Loucy (cell line): ENCODE measurements around the gene UROD.

Experiments used
- H2AFZ ChIP-seq: fragments of 200-600 bp; sonication (generic); 2 replicates; pipeline ENCODE4 v1.6.0; 2016; ENCODE audit warnings: antibody characterized with exemption, mild to moderate bottlenecking, low read length, moderate library complexity
- H3F3A ChIP-seq: fragments of 200-600 bp; 2 replicates; pipeline ENCODE4 v1.6.0; 2016; ENCODE audit warnings: antibody characterized with exemption, low read depth, mild to moderate bottlenecking
- H3K27me3 ChIP-seq: fragments of 200-600 bp; sonication (generic); 2 replicates; pipeline ENCODE4 v1.6.1; 2014; ENCODE audit warnings: low read length, mild to moderate bottlenecking; ENCODE audit not compliant: insufficient read depth, poor library complexity, severe bottlenecking
- H3K36me3 ChIP-seq: fragments of 200-600 bp; sonication (generic); 2 replicates; pipeline ENCODE4 v1.6.1; 2016; ENCODE audit warnings: low read length; ENCODE audit not compliant: insufficient read depth
- H3K4me1 ChIP-seq: fragments of 200-600 bp; sonication (generic); 2 replicates; pipeline ENCODE4 v1.5.1; 2014; ENCODE audit warnings: low read length, mild to moderate bottlenecking; ENCODE audit not compliant: insufficient read depth, poor library complexity, severe bottlenecking
- H3K4me2 ChIP-seq: fragments of 200-600 bp; sonication (generic); 2 replicates; pipeline ENCODE4 v1.6.0; 2014; ENCODE audit warnings: antibody characterized with exemption, low read length, low read depth, mild to moderate bottlenecking; ENCODE audit not compliant: poor library complexity, severe bottlenecking
- H3K4me3 ChIP-seq: fragments of 200-600 bp; sonication (generic); 2 replicates; pipeline ENCODE4 v1.5.1; 2014; ENCODE audit warnings: low read length, mild to moderate bottlenecking, mixed read lengths; ENCODE audit not compliant: poor library complexity, severe bottlenecking
- H3K79me2 ChIP-seq: fragments of 200-600 bp; sonication (generic); 2 replicates; pipeline ENCODE4 v1.6.1; 2014; ENCODE audit warnings: low read length; ENCODE audit not compliant: insufficient read depth
- H3K9ac ChIP-seq: fragments of 200-600 bp; sonication (generic); 2 replicates; pipeline ENCODE4 v1.6.0; 2014; ENCODE audit warnings: mild to moderate bottlenecking, low read depth, low read length, moderate library complexity; ENCODE audit not compliant: poor library complexity, severe bottlenecking
- H3K9me2 ChIP-seq: fragments of 200-600 bp; sonication (generic); replicated peaks from 2 replicates; pipeline ENCODE4 v1.6.1; 2016; ENCODE audit warnings: low read depth, low read length, mixed read lengths
- H3K9me3 ChIP-seq: fragments of 200-600 bp; sonication (generic); 2 replicates; pipeline ENCODE4 v1.6.1; 2014; ENCODE audit warnings: mild to moderate bottlenecking, antibody characterized with exemption, low read length, low read depth; ENCODE audit not compliant: insufficient read depth
- H4K20me1 ChIP-seq: fragments of 200-600 bp; sonication (generic); 2 replicates; pipeline ENCODE4 v1.6.0; 2014; ENCODE audit warnings: antibody characterized with exemption, low read length, mild to moderate bottlenecking; ENCODE audit not compliant: insufficient read depth, poor library complexity, severe bottlenecking
- EZH2phosphoT487 ChIP-seq: fragments of 200-600 bp; IDR thresholded peaks from 2 replicates; pipeline ENCODE4 v1.6.1; 2018; ENCODE audit warnings: antibody characterized with exemption, mild to moderate bottlenecking, moderate library complexity, borderline replicate concordance
- TF ChIP-seq, protein P1 (sequence below): fragments of 200-600 bp; sonication (generic); conservative IDR thresholded peaks from 2 replicates; pipeline ENCODE4 v1.5.1; 2014; ENCODE audit warnings: mild to moderate bottlenecking, antibody characterized with exemption, low read length

UROD gene

DNA sequence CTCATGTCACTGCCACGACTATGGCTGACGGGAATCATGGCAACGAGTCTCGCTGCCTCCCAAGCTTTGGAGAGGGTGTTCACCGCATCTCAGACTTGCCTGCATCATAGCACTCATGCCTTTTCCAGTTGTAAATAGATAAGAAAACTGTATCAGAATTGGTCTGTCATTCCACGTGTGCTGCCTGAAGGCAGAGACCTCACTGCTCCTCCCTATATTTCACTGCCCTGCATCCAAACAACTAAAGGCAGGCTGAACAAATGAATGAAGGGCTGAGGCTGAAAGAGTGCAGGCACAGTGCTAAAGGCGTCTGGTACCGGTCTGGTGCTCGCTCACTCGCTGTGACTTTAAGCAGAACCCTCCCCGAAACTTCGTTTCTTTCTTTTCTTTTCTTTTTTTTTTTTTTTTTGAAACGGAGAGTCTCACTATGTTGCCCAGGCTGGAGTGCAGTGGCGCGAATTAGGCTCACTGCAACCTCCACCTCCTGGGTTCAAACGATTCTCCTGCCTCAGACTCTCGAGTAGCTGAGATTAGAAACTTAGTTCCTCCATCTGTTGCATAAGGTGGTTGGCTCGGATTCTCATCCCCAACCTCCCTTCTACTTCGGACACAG lies 26.2 kb upstream of the UROD start:
- peaks cover 13% of the 10 kb centered on the region for H3K79me2 ChIP-seq
- H3K27me3 ChIP-seq, result no peaks in the 10 kb centered on the region
- H3K4me2 ChIP-seq, result peak overlapping the region; percentile 93
- H2AFZ ChIP-seq, result peak overlapping the region; percentile 94
- H3K9me2 ChIP-seq, result no peaks in the 10 kb centered on the region
- no peaks in the 10 kb centered on the region for H3K36me3 ChIP-seq
- H3F3A ChIP-seq, result no peaks in the 10 kb centered on the region
- no peaks in the 10 kb centered on the region for H3K9me3 ChIP-seq
- peak overlapping the region; percentile 75 for H3K9ac ChIP-seq
- no peaks in the 10 kb centered on the region for H4K20me1 ChIP-seq
- H3K4me3 ChIP-seq, result peak overlapping the region; percentile 83
- peaks cover 12% of the 10 kb centered on the region for H3K4me1 ChIP-seq
- no peak for TF ChIP-seq EZH2phosphoT487
- TF ChIP-seq, protein P1, sequence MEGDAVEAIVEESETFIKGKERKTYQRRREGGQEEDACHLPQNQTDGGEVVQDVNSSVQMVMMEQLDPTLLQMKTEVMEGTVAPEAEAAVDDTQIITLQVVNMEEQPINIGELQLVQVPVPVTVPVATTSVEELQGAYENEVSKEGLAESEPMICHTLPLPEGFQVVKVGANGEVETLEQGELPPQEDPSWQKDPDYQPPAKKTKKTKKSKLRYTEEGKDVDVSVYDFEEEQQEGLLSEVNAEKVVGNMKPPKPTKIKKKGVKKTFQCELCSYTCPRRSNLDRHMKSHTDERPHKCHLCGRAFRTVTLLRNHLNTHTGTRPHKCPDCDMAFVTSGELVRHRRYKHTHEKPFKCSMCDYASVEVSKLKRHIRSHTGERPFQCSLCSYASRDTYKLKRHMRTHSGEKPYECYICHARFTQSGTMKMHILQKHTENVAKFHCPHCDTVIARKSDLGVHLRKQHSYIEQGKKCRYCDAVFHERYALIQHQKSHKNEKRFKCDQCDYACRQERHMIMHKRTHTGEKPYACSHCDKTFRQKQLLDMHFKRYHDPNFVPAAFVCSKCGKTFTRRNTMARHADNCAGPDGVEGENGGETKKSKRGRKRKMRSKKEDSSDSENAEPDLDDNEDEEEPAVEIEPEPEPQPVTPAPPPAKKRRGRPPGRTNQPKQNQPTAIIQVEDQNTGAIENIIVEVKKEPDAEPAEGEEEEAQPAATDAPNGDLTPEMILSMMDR, result no peak

DNA sequence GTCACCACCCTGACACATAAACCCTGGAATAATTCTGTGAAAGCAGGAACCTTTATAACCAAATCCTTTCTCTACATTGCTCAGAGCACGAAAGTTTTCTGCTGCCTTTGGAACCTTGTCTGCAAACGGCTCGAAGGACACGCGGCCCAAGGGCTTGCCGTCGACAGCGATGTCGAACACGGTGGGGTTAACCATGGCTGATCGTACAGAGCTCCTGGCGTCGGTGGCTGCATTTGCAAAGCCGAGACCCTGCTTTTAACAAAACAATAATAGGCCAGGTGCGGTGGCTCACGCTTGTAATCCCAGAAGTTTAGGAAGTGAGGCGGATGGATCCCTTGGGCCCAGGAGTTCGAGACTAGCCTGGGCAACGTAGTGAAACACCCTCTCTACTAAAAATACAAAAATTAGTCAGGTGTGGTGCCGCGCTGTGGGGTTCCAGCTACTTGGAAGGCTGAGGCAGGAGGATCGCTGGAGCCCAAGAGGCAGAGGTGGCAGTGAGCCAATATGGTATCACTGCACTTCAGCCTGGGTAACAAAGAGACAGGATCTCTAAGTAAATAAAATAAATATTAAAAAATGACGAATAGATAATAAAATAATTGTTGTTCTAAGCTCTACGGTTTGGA lies 23.4 kb upstream of the UROD start:
- Histone ChIP-seq H3K36me3 (no peaks in the 10 kb centered on the region), H3K79me2 (peaks cover 13% of the 10 kb centered on the region), H3K4me1 (peaks cover 10% of the 10 kb centered on the region), H3K9me3 (no peaks in the 10 kb centered on the region), H3K9me2 (no peaks in the 10 kb centered on the region), H3K4me2 (no peak overlapping the region), H3K9ac (no peak overlapping the region), H3K27me3 (no peaks in the 10 kb centered on the region), H3K4me3 (no peak overlapping the region), H2AFZ (no peak overlapping the region), H3F3A (no peaks in the 10 kb centered on the region), H4K20me1 (no peaks in the 10 kb centered on the region)
- TF ChIP-seq EZH2phosphoT487, result no peak
- TF ChIP-seq, protein P1, result no peak

DNA sequence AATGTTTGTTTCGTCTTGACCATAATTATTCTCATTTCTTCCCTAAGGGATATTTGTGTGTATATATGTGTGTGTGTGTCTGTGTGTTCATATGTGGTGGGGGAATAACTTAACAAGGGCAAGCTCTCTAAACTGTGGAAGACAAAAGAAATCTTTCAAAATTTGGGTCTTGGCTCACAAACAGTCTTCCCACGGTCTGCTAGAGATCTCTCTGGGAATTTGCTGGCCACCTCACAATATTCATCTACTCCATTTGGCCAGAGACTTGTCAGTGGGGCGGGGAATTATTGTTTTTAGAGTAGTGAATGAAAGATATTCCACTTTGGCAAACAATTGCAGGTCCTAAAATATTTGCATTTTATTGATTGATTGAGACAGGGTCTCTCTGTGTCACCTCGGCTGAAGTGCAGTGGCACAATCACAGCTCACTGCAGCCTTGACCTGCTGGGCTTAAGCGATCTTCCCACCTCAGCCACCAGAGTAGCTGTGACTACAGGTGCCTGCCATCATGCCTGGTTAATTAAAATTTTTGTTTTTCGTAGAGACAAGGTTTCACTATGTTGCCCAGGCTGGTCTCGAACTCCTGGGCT lies 17.6 kb upstream of the UROD start:
- Histone ChIP-seq H4K20me1 (no peaks in the 10 kb centered on the region), H3K9me2 (no peaks in the 10 kb centered on the region), H3F3A (no peaks in the 10 kb centered on the region), H3K9ac (no peak overlapping the region), H3K4me1 (no peaks in the 10 kb centered on the region), H3K4me3 (no peak overlapping the region), H3K36me3 (no peaks in the 10 kb centered on the region), H2AFZ (no peak overlapping the region), H3K9me3 (no peaks in the 10 kb centered on the region), H3K4me2 (no peak overlapping the region), H3K27me3 (no peaks in the 10 kb centered on the region), H3K79me2 (no peaks in the 10 kb centered on the region)
- TF ChIP-seq EZH2phosphoT487, result no peak
- TF ChIP-seq, protein P1, result no peak
